HEK293 (cell line): ENCODE results near the gene REEP6.

ENCODE experiments used
- BCL11B ChIP-seq: fragments of 450-650 bp; formaldehyde crosslinking; IDR thresholded peaks from 2 replicates; pipeline ENCODE4 v1.5.1; 2016; ENCODE audit warnings: low read depth, missing biosample characterization, missing genetic modification characterization
- EGR2 ChIP-seq: fragments of 450-650 bp; formaldehyde crosslinking; IDR thresholded peaks from 2 replicates; pipeline ENCODE4 v1.5.1; 2016; ENCODE audit warnings: low read depth, missing biosample characterization, missing genetic modification characterization
- GFI1B ChIP-seq: fragments of 450-650 bp; formaldehyde crosslinking; IDR thresholded peaks from 2 replicates; pipeline ENCODE4 v1.5.1; 2016; ENCODE audit warnings: missing biosample characterization, missing genetic modification characterization
- KLF1 ChIP-seq: fragments of 450-650 bp; formaldehyde crosslinking; IDR thresholded peaks from 2 replicates; pipeline ENCODE4 v1.5.1; 2016; ENCODE audit warnings: missing biosample characterization, missing genetic modification characterization
- KLF16 ChIP-seq: fragments of 450-650 bp; formaldehyde crosslinking; IDR thresholded peaks from 2 replicates; pipeline ENCODE4 v1.5.1; 2017; ENCODE audit warnings: missing biosample characterization, missing genetic modification characterization
- KLF9 ChIP-seq: fragments of 450-650 bp; formaldehyde crosslinking; IDR thresholded peaks from 2 replicates; pipeline ENCODE4 v1.5.1; 2016; ENCODE audit warnings: missing biosample characterization, missing genetic modification characterization, low read depth
- SCRT1 ChIP-seq: fragments of 450-650 bp; formaldehyde crosslinking; IDR thresholded peaks from 2 replicates; pipeline ENCODE4 v1.5.1; 2016; ENCODE audit warnings: missing biosample characterization, missing genetic modification characterization, borderline replicate concordance
- SP7 ChIP-seq: fragments of 450-650 bp; formaldehyde crosslinking; IDR thresholded peaks from 2 replicates; pipeline ENCODE4 v1.5.1; 2016; ENCODE audit warnings: missing biosample characterization, missing genetic modification characterization
- TSHZ1 ChIP-seq: fragments of 450-650 bp; formaldehyde crosslinking; IDR thresholded peaks from 2 replicates; pipeline ENCODE4 v1.5.1; 2016; ENCODE audit warnings: missing biosample characterization, missing genetic modification characterization, borderline replicate concordance
- ZFHX2 ChIP-seq: fragments of 450-650 bp; formaldehyde crosslinking; conservative IDR thresholded peaks from 2 replicates; pipeline ENCODE4 v1.5.1; 2016; ENCODE audit warnings: missing biosample characterization, missing genetic modification characterization
- ZNF140 ChIP-seq: fragments of 450-650 bp; formaldehyde crosslinking; IDR thresholded peaks from 2 replicates; pipeline ENCODE4 v1.5.1; 2016; ENCODE audit warnings: missing biosample characterization, missing genetic modification characterization
- ZNF16 ChIP-seq: fragments of 450-650 bp; formaldehyde crosslinking; IDR thresholded peaks from 2 replicates; pipeline ENCODE4 v1.5.1; 2016; ENCODE audit warnings: low read depth, missing biosample characterization, missing genetic modification characterization
- ZNF239 ChIP-seq: fragments of 450-650 bp; formaldehyde crosslinking; IDR thresholded peaks from 2 replicates; pipeline ENCODE4 v1.5.1; 2016; ENCODE audit warnings: missing biosample characterization, missing genetic modification characterization
- ZNF280D ChIP-seq: fragments of 450-650 bp; formaldehyde crosslinking; IDR thresholded peaks from 2 replicates; pipeline ENCODE4 v1.5.1; 2016; ENCODE audit warnings: missing biosample characterization, missing genetic modification characterization
- ZNF335 ChIP-seq: fragments of 450-650 bp; formaldehyde crosslinking; conservative IDR thresholded peaks from 2 replicates; pipeline ENCODE4 v1.5.1; 2016; ENCODE audit warnings: missing biosample characterization, missing genetic modification characterization
- ZNF394 ChIP-seq: fragments of 450-650 bp; formaldehyde crosslinking; IDR thresholded peaks from 2 replicates; pipeline ENCODE4 v1.5.1; 2016; ENCODE audit warnings: missing biosample characterization, missing genetic modification characterization, mild to moderate bottlenecking, moderate library complexity, borderline replicate concordance
- ZNF416 ChIP-seq: fragments of 450-650 bp; formaldehyde crosslinking; IDR thresholded peaks from 2 replicates; pipeline ENCODE4 v1.5.1; 2016; ENCODE audit warnings: missing biosample characterization, missing genetic modification characterization
- ZNF48 ChIP-seq: fragments of 450-650 bp; formaldehyde crosslinking; IDR thresholded peaks from 2 replicates; pipeline ENCODE4 v1.5.1; 2016; ENCODE audit warnings: missing biosample characterization, missing genetic modification characterization
- ZNF558 ChIP-seq: fragments of 450-650 bp; formaldehyde crosslinking; IDR thresholded peaks from 2 replicates; pipeline ENCODE4 v1.5.1; 2016; ENCODE audit warnings: missing biosample characterization, missing genetic modification characterization
- ZNF600 ChIP-seq: fragments of 450-650 bp; formaldehyde crosslinking; IDR thresholded peaks from 2 replicates; pipeline ENCODE4 v1.5.1; 2016; ENCODE audit warnings: missing biosample characterization, missing genetic modification characterization
- ZNF621 ChIP-seq: fragments of 450-650 bp; formaldehyde crosslinking; IDR thresholded peaks from 2 replicates; pipeline ENCODE4 v1.5.1; 2017; ENCODE audit warnings: missing biosample characterization, missing genetic modification characterization
- ZNF664 ChIP-seq: fragments of 450-650 bp; formaldehyde crosslinking; IDR thresholded peaks from 2 replicates; pipeline ENCODE4 v1.5.1; 2016; ENCODE audit warnings: missing biosample characterization, missing genetic modification characterization
- ZSCAN16 ChIP-seq: fragments of 450-650 bp; formaldehyde crosslinking; IDR thresholded peaks from 2 replicates; pipeline ENCODE4 v1.5.1; 2016; ENCODE audit warnings: missing biosample characterization, missing genetic modification characterization
- TF ChIP-seq, protein P1 (sequence below): fragments of 450-650 bp; formaldehyde crosslinking; IDR thresholded peaks from 2 replicates; pipeline ENCODE4 v1.5.1; 2016; ENCODE audit warnings: missing biosample characterization, missing genetic modification characterization
- TF ChIP-seq, protein P2 (sequence below): fragments of 450-650 bp; formaldehyde crosslinking; IDR thresholded peaks from 2 replicates; pipeline ENCODE4 v1.5.1; 2016; ENCODE audit warnings: missing biosample characterization, missing genetic modification characterization, borderline replicate concordance

The REEP6 gene

GRCh38 chr19:1453525-1454364, 37.2 kb upstream of the REEP6 start (continued):
- TF ChIP-seq, protein P1, sequence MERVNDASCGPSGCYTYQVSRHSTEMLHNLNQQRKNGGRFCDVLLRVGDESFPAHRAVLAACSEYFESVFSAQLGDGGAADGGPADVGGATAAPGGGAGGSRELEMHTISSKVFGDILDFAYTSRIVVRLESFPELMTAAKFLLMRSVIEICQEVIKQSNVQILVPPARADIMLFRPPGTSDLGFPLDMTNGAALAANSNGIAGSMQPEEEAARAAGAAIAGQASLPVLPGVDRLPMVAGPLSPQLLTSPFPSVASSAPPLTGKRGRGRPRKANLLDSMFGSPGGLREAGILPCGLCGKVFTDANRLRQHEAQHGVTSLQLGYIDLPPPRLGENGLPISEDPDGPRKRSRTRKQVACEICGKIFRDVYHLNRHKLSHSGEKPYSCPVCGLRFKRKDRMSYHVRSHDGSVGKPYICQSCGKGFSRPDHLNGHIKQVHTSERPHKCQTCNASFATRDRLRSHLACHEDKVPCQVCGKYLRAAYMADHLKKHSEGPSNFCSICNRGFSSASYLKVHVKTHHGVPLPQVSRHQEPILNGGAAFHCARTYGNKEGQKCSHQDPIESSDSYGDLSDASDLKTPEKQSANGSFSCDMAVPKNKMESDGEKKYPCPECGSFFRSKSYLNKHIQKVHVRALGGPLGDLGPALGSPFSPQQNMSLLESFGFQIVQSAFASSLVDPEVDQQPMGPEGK (tag by site-specific recombination) = peak; percentile 48
- TF ChIP-seq SP7 (tag by site-specific recombination) = no peak; the same call in 1 of the 2 replicates
- no peak for TF ChIP-seq ZNF140 (tag by site-specific recombination)
- TF ChIP-seq ZNF280D (tag by site-specific recombination) = peak; percentile 17; the same call in 1 of the 2 replicates
- TF ChIP-seq ZNF621 (tag by site-specific recombination) = no peak
- TF ChIP-seq EGR2 = peak; percentile 97
- TF ChIP-seq ZNF416 (tag by site-specific recombination) = no peak
- no peak for TF ChIP-seq ZNF48 (tag by site-specific recombination)
- no peak for TF ChIP-seq ZNF664 (tag by site-specific recombination)
- TF ChIP-seq KLF1 = peak; percentile 54
- TF ChIP-seq ZNF335 (tag by site-specific recombination) = peak; percentile 55
- TF ChIP-seq ZNF16 (tag by site-specific recombination) = no peak
- TF ChIP-seq ZNF239 (tag by site-specific recombination) = no peak
- peak; percentile 92 for TF ChIP-seq KLF9
- no peak for TF ChIP-seq GFI1B (tag by site-specific recombination)
- TF ChIP-seq BCL11B (tag by site-specific recombination) = 0 out of 2 replicates have a peak, but pooled peaks have one; percentile 43
- TF ChIP-seq SCRT1 (tag by site-specific recombination) = no peak
- peak; percentile 27; the same call in 1 of the 2 replicates for TF ChIP-seq ZNF394 (tag by site-specific recombination)
- TF ChIP-seq TSHZ1 (tag by site-specific recombination) = no peak
- 0 out of 2 replicates have a peak, but pooled peaks have one; percentile 11 for TF ChIP-seq ZNF600 (tag by site-specific recombination)
- TF ChIP-seq, protein P2, sequence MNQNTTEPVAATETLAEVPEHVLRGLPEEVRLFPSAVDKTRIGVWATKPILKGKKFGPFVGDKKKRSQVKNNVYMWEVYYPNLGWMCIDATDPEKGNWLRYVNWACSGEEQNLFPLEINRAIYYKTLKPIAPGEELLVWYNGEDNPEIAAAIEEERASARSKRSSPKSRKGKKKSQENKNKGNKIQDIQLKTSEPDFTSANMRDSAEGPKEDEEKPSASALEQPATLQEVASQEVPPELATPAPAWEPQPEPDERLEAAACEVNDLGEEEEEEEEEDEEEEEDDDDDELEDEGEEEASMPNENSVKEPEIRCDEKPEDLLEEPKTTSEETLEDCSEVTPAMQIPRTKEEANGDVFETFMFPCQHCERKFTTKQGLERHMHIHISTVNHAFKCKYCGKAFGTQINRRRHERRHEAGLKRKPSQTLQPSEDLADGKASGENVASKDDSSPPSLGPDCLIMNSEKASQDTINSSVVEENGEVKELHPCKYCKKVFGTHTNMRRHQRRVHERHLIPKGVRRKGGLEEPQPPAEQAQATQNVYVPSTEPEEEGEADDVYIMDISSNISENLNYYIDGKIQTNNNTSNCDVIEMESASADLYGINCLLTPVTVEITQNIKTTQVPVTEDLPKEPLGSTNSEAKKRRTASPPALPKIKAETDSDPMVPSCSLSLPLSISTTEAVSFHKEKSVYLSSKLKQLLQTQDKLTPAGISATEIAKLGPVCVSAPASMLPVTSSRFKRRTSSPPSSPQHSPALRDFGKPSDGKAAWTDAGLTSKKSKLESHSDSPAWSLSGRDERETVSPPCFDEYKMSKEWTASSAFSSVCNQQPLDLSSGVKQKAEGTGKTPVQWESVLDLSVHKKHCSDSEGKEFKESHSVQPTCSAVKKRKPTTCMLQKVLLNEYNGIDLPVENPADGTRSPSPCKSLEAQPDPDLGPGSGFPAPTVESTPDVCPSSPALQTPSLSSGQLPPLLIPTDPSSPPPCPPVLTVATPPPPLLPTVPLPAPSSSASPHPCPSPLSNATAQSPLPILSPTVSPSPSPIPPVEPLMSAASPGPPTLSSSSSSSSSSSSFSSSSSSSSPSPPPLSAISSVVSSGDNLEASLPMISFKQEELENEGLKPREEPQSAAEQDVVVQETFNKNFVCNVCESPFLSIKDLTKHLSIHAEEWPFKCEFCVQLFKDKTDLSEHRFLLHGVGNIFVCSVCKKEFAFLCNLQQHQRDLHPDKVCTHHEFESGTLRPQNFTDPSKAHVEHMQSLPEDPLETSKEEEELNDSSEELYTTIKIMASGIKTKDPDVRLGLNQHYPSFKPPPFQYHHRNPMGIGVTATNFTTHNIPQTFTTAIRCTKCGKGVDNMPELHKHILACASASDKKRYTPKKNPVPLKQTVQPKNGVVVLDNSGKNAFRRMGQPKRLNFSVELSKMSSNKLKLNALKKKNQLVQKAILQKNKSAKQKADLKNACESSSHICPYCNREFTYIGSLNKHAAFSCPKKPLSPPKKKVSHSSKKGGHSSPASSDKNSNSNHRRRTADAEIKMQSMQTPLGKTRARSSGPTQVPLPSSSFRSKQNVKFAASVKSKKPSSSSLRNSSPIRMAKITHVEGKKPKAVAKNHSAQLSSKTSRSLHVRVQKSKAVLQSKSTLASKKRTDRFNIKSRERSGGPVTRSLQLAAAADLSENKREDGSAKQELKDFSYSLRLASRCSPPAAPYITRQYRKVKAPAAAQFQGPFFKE (tag by site-specific recombination) = no peak
- TF ChIP-seq ZSCAN16 (tag by site-specific recombination) = no peak
- TF ChIP-seq KLF16 (tag by site-specific recombination) = peak; percentile 22; the same call in 1 of the 2 replicates
- TF ChIP-seq ZFHX2 (tag by site-specific recombination) = peak; percentile 99
- TF ChIP-seq ZNF558 (tag by site-specific recombination) = no peak
